Stimulated activated CD4-positive, alpha-beta T cell treated with anti-CD3 and anti-CD28 coated beads, Interleukin-2, amount 100 ng/mL, for 48 hours (primary cell): ENCODE results near the gene PAPSS2.
"Not testable (repeated sequence)": the region's sequence is repeated elsewhere in the genome, so short reads cannot be mapped to it uniquely, and the experiment has no call there.

Experiments
- DNase-seq, 2 donors: peaks; one replicate each; pipeline ENCODE4 v3.0.0-alpha.2; 2020

Gene PAPSS2

DNA sequence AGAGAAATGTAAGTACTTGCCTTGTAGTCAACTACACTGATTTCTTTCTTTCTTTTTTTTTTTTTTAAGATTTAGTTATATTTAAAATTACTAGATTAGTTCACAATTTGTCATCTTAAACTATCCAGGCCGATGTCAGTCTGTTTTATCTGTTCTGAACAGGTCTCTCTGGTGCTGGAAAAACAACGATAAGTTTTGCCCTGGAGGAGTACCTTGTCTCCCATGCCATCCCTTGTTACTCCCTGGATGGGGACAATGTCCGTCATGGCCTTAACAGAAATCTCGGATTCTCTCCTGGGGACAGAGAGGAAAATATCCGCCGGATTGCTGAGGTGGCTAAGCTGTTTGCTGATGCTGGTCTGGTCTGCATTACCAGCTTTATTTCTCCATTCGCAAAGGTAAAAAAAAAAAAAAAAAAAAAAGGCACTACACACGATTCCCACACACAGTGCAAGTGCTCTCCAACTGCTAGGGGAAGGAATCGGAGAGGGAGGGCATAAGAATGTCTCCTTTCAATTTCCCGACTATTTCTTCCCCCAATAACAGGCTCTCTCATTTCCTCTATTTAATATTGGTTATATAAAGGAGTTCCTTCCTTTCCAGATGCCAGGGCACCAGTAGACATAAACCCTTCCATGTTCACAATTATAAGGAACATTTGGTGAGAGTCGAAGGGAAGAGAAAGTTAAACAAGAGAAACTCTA, 53.4 kb downstream of the PAPSS2 start:
- no peak for DNase-seq

DNA sequence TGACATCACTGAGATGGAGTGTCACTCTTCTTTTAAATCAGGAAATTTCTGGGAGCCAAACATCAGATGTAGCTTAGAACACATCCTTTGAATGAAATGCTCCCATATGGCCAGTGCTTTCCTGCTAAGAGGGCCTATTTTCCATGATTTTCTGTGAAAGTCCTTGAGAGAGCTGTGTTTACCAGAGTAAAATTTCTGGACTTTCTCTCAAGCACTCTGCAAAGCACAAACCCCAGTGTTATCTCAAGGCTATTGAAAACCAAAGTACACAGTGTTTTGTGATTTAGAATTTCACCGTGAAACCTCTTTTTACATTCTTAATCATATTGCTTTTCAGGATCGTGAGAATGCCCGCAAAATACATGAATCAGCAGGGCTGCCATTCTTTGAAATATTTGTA, 54.0 kb downstream of the PAPSS2 start:
- DNase-seq = no peak

DNA sequence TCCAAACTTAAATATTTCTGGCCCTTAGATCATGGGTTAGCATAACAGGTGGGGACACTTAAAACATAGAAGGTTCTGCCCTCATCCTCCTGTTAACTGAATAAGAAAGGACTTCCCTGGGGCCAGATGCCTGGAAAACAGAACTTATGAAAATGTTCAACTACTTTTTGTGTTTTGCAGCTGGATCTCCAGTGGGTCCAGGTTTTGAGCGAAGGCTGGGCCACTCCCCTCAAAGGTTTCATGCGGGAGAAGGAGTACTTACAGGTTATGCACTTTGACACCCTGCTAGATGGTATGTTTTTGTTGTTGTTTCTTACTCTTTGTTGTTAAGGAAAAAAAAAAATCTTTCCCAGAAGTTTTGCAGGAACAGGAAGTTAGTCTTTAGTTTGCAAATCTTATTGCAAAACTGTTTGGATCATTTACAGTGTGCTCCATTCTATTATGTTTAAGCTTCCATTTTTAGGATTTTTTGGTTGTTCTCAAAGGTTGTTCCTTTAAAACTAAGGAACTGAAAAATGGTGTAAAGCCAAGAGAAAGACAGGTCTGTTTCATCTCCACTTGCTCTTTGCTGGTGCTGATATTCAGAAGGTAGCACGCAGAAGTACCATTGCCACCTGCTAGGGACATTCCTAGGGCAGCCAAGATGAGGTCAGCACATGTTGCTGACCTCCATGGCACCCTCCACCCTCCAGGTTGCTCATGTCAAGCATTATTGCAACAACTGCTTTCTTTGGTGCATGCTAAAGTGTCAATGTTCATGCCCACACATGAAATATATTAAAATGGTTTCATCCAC, 56.1 kb downstream of the PAPSS2 start:
- DNase-seq = no peak

DNA sequence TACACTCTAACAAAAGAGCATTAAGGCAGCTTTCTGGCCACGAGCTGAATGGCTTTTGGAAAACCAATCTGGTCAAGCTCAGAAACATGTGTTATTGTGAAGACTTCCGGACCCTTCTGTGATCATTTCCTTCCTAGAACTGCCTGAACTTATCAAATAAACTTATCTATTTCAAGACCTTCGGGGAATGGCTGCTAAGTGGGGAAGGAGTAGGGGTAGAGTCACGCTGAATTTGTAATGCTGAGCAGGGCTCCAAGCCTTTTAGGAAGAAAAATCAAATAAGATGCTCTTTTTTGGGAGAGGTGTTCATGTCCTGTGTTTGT, 56.6 kb downstream of the PAPSS2 start:
- DNase-seq = no peak

DNA sequence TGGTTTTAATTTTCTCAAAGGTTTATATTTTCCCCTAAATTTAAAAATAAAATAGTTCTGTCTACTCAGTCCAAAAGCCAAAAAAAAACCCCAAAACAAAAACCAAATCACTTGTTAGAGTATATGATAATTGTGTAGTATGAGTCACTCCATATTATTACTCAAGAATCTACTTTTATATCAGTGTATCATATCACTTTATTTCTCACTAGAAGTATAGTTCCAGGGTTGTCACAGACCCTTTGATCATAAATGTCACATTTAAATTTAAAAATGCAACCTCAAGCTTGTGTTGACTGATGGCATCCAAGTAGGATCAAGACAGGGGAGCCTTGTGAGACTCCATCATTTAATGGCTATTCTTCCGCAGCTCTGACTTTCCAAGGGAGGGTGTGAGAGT, 61.0 kb downstream of the PAPSS2 start:
- DNase-seq = no peak

DNA sequence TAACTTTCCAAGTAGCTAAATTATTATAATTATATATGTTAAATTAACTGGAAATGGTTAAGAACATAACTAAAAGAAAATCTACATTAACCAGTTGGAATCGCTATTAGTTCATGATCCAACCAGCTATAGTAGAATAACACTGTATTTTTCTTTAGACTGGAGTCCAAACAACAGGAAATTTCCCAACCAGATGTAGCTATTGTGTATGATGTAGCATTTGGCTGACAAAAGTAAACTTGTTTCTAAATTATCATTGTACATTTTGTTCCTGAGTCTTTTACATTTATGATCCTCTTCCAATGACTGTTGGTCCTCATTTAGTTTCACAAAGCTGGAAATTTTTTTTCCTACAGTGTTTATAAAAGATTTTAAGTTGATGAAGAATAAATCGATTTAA, 62.1 kb downstream of the PAPSS2 start:
- DNase-seq = no peak

DNA sequence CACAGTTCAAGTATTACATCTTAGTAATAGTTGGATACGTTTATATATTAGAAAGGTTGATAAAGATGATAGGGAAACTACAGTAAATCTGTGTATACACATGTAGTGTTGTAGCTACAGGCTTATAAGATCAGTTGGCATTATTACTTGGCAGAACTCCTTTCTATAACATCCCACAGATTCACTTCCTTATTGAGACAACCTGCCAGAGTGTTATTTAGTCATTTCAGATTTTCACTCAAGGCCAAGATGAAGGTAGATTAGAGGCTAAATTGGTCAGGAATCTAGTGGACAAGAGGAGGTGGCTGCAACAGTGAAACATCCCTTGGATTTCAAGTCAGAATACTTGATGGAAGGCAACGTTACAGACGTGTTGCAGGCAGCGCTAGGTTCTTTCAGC, 63.0 kb downstream of the PAPSS2 start:
- no peak for DNase-seq

DNA sequence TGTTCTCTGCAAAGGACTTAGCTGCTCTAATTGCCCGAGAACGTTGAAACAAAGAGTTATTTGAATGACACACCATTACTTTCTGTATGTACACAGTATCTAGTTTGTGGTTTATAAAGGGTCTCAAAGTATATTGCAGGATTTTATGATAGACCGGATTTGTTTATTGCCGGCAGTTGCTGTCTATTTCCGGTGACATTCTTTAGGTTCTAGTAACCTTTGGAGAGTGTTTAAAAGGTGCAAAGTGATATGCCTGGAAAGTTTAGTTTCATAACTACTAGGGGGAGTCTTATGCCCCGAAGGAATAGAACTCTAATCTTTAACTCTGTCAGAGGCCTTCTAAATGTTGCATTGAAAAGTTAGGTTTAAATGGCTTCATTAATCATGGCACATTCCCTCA, 63.8 kb downstream of the PAPSS2 start:
- no peak for DNase-seq

DNA sequence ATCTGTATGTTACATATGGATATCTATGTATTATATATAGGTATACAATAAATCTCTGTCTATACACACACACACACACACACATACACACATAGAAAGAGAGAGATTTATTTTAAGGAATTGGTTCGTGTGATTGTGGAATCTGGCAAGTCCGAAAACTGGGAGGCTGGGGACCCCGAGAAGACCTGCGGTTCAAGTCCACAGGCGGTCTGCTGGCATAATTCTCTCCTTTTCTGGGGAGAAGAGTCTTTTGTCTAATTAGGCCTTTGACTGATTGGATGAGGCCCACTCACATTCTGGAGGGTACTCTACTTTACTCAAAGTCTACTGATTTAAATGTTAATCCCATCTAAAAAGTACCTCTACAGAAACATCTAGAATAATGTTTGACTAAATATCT, 65.1 kb downstream of the PAPSS2 start:
- no peak for DNase-seq

DNA sequence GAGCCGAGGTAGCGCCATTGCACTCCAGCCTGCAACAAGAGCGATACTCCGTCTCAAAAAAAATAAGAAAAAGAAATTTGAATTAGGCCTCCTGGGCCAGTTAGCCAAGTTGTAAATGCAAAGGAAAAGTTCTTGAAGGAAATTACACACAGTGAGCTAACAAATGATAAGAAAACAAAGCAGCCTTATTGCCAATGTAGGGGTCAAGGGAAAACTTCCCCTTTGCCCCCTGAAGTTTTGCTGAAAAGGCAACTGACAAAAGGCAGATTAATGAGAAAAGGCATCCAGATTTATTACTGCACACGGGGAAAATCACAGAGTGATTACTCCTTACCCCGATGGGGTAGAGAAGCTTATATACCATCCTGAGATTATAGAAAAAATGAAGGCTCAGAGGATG, 70.3 kb downstream of the PAPSS2 start:
- DNase-seq = no peak

DNA sequence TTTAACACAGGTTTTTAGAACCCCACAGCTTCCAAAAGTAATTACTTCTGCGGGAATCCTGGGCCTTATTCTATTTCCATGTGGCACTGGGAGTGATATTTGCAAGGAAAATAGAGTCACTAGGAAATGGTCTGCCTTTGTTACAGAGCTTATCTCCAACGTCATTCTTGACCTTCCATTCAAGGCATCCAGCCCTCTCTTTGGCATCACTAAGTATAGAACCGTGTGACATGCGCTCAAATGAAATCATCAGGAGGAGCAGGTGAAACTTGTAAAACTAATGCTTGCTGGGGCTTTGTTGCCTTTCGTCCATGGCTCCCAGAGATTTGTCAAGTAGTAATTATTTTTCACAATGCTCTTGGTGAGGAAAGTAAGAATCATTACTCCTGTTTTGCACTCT, 73.4 kb downstream of the PAPSS2 start:
- no peak for DNase-seq

DNA sequence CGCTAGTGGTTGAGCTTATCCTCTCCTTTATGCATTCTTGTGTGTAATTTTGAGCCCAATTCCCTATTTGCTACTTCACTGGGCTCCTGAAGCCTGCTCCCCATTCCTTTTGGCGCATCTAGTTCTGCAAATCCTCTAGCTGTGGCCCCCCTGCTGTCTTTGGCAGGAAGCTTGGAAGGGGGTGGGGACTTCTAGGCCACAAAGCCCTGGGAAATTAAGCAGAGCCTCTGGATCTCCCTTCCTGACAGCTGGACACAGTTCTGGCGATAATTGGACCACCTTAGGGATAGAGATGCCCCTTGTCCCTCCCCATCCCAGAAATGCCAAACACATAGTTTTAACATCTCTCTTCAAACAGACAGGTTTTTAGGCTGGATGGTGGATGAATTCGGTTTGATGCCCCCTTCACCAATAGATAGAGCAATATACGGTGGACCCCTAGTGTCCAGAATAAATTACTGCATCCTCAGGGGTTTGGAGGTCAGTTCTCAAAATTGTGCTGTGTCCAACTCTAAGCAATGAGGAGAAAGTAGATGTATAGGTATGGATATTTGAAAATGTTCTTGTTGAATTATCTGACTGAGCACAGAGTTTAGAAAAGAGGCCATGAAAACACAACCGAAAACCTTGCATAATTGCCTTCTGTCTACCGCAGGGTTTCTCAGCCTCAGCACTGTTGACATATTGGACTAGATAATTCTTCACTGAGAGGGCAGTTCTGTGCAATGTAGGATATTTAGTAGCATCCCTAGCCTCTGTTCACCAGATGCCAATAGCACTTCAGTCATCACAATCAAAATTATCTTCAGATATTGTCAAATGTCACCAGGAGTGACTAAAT, 75.5 kb downstream of the PAPSS2 start:
- peak in 1 of 2 donors; percentile 4 for DNase-seq

DNA sequence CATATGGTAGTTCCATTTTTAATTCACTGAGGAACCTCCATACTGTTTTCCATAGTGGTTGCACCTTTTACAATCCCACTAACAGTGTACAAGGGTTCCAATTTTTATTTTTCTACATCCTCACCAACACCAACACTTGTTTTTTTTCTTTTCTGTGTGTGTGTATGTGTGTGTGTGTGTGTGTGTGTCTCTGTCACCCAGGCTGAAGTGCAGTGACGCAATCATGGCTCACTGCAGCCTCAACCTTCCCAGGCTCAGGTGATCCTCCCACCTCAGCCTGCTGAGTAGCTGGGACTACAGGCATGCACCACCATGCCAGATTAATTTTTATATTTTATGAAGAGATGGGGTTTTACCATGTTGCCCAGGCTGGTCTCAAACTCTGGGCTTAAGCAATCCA, 78.6 kb downstream of the PAPSS2 start:
- DNase-seq = not testable (repeated sequence)

DNA sequence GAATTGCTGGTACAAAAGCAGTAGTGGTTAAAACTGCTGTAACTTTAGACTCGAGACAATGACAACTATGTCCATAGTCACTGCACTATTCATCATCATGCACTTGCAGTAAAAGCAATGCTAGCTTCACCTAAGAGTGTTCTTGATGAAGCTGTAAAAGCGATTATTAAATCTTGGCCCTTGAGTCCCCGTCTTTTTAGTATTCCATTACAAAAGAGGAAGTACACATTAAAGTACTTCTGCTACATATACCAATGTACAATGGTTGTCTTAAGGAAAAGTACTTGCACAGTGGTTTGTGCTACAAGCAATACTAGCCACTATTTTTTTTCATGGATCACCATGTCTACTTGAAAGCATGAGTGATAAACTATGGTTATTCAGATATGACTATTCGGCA, 80.0 kb downstream of the PAPSS2 start:
- DNase-seq = no peak

DNA sequence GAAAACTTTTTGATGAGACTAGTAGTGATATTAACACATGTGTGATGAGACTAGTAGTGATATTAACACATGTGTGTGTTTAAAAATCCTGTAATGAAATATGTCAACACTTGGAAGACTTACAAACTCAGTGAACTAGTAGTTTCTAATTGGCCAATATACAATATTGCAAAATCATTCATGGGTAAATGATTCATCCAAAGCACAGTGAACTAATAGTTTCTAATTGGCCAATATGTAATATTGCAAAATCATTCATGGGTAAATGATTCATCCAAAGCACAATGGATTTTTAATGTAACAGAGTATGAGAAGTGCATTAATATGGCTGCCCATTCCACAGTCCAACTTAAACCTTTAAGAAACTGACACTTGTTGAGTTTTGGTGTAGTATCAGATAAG, 80.6 kb downstream of the PAPSS2 start:
- no peak for DNase-seq

DNA sequence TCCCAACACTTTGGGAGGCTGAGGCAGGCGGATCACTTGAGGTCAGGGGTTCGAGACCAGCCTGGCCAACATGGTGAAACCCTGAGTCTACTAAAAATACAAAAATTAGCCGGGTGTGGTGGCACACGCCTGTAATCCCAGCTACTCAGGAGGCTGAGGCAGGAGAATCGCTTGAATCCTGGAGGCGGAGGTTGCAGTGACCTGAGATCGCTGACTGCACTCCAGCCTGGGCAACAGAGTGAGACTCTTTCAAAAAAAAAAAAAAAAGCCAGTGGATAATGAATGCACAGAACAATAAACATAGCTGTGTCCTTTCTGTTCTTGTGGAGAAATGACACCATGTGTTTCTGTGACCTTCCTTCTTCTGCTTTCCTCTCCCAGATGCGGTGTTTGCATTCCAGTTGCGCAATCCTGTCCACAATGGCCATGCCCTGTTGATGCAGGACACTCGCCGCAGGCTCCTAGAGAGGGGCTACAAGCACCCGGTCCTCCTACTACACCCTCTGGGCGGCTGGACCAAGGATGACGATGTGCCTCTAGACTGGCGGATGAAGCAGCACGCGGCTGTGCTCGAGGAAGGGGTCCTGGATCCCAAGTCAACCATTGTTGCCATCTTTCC, 83.4 kb downstream of the PAPSS2 start:
- DNase-seq = not testable (repeated sequence)

DNA sequence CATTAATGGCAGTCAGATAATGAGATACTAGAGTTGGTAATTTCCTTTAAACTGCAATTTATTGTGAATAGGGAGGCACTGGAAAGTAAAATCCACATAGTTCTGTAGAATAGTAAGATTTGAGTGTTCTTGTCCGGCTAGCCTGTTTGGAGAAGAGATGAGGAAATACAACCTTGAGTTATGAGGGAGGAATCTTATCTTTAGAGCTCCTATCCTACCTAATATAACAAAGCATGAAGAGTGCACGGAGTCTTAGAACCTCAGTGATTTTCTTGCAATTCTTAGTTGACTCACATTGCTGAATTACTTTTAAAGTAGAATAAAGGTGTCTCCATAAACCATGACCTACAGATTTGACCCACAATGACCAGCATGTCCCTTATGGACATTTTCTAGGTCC, 84.9 kb downstream of the PAPSS2 start:
- no peak for DNase-seq

DNA sequence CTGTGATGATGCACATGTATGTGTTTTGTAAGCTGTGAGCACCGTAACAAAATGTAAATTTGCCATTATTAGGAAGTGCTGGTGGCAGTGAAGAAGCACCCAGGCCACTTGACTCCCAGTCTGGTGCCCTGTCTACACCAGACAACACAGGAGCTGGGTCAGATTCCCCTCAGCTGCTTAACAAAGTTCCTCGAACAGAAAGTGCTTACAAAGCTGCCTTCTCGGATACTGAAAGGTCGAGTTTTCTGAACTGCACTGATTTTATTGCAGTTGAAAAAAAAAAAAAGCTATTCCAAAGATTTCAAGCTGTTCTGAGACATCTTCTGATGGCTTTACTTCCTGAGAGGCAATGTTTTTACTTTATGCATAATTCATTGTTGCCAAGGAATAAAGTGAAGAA, 87.2 kb downstream of the PAPSS2 start:
- no peak for DNase-seq

DNA sequence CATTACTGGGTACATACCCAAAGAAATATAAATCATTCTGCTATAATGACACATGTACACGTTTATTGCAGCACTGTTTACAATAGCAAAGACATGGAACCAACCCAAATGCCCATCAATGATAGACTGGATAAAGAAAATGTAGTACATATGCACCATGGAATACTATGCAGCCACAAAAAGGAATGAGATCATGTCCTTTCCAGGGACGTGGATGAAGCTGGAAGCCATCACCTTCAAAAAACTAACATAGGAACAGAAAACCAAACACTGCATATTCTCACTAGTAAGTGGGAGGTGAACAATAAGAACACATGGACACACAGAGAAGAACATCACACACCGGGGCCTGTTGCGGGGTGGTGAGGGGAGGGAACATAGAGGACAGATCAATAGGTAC, 88.6 kb downstream of the PAPSS2 start:
- not testable (repeated sequence) for DNase-seq

DNA sequence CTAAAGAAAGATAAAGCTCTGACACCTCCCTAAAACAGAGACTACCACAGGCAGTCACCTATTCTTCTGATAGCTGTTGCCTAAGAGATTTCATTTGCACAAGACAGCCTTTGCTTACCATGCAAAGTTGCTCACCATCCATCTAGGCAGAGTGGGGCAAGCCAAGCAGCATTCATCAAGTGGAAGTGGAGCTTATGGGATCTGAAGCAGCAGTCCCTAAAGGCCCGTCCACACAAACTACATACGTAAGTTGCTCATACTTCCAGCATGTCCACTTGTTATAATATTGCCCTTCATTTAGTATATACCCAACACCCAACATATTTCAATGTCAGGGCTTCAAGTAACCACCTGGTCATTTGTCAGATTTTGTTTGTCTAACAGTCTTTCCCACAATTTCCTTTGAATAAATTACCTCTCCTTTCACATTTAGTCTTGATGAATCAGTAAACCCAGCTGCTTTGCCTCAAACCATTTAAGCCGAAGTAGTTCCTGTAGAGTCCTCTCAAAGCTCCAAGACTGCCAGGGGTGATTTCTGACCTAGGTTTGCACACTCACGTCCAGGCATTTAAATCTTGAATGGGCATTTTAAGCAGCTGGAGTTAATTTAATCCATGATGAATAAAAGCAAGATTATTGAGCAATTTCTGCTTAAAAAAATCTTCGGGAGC, 90.5 kb downstream of the PAPSS2 start:
- no peak for DNase-seq

DNA sequence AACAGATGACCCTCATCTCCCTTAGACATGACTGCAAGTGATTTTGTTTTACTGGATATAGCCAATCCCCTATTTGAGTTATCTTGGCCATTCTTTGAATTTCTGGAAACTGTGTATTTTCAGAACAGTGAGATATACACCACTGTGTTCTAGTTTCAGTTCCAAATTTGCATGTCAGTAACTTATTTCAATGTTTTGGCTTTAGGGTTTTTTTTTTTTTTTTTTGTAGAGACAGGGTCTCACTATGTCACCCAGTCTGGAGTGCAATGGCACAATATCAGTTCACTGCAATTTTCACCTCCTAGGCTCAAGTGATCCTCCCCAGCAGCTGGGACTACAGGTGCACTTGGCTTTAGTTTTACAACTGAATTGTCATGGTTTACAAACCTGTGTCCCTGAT, 91.1 kb downstream of the PAPSS2 start:
- DNase-seq = no peak

DNA sequence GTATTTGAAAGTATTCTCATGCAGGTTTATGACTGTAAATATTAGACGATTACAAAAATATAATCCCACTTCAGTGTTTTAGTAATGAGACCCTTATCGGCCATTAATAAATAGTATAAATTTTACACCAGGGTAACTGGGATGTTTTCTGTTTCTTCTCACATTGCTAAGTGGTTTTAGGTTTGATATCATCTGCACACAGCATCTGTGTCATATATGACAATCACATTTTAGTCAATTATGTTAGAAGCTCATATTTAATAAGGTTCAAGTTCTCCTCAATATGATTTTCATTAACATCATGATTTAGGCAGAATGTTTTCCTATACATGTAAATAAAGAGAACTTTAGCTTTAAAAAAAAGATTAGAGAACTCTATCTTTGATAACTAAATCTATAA, 91.6 kb downstream of the PAPSS2 start:
- DNase-seq = no peak

DNA sequence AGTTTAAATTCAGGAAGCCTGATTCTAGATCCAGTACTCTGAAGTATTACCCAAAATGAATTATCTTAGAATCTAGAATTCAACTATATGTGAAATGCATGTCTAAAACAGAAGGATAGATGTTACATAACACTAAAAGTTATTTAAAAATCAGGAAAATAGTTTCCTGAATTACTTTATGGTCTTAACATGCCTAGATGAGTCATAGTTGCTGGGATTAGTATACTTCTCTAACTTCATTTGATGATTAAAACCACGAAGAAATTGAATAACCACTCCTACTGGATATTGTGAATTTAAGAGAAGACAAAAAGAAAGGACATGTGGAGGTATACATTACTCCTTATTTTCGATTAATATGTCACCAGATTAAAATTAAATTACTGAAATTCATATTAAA, 92.9 kb downstream of the PAPSS2 start:
- no peak for DNase-seq
